ENCODE measurements around the gene NCAM2.

DNA sequence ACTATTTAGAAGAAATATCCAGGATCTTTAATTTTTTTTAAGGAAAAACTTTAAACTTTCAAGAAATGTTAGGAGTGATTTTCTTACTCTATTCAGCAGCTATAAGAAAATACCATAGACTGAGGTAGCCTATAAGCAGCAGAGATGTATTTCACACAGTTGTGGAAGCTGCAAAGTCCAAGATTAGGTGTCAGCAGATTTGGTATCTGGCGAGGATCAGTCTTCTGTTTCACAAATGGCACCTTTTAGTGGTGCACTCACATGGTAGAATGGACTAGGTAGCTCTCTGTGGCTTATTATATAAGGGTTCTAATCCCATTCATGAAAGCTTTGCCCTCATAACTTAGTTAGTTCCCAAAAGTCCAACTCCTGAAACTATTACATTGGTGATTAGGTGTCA lies 207.4 kb downstream of the NCAM2 start:
- TF ChIP-seq CTCF (IDR thresholded peaks at IDR 0.05), result no peak
- no peak for TF ChIP-seq POLR2A (IDR thresholded peaks at IDR 0.05)

Data from heart left ventricle (tissue), 13 donors.